Hematopoietic multipotent progenitor cell treated with erythropoietin and hydrocortisone succinate and interleukin-3 and kit ligand, for 8 days (in vitro differentiated cells): ENCODE measurements around the gene ERBB4.

Source experiments
- DNase-seq: peaks from one replicate; pipeline ENCODE4 v3.0.0-alpha.2; 2015

ERBB4 gene

DNA sequence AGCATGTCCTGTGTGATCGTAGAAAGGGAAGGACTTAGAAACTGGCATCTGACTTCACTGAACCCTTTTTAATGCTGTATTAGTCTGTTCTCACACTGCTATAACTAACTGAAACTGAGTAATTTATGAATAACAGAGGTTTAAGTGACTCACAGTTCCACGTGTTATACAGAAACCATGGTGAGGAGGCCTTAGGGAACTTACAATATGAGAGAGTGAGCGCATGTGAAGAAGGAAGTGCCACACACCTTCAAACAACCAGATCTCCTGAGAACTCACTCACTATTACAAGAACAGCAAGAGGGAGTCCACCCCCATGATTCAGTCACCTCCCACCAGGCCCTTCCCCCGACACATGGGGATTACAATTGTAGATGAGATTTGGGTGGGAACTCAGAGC, 1170.9 kb downstream of the ERBB4 start:
- DNase-seq, result no peak

DNA sequence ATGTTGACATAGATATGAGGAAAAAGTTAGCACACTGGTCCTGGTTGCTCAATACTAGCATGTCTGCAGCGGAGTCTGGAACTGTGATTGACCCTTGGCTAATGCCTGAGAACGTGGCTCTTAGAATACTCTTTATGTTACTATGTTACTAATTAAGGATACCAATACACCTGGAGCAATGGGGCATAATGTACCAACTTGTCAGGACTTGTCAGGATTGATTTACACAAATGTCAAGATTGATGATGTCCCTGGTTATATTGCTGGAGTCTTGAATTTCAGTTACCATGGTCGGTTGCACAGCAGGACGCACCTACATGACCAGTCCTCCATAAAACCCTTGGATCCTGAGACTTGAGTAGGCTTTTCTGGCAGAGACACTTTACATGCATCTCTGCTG, 1171.3 kb downstream of the ERBB4 start:
- no peak for DNase-seq

DNA sequence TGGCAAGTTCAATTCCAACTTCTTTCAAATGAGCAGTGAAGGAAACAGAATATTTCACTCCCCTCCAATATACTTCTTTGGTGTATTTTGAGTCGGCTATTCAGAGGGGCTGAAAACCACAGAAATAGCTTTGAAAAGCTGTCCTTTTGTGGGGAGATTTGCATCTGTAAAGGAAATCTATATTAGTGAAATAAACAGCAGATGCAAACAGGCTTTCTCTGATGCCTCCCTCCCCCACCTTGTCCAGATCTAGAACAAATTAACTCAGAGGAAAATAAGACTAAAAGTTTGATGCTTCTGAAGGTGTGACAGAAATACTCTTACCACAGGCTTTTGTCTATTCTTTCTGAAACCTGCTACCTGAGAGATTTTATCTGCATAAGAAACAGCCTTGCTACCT, 1173.7 kb downstream of the ERBB4 start:
- no peak for DNase-seq

DNA sequence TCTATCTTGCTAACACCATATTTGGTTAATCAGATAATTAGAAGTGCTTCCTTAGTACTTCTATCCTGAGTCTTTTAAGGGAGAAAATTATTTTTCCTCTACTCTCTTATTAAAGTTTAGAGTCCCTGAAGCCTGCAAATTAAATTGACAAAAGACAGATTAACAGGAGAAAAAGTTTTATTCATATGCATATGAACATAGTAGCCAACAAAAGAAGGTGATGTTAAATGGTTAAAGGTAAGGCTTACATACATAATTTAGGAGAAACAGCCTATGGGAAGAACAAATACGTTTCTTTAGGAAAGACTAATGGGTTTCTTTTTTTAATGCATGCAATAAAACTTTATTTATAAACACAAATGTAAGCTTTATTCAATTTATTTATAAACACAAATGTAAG, 1177.2 kb downstream of the ERBB4 start:
- no peak for DNase-seq

DNA sequence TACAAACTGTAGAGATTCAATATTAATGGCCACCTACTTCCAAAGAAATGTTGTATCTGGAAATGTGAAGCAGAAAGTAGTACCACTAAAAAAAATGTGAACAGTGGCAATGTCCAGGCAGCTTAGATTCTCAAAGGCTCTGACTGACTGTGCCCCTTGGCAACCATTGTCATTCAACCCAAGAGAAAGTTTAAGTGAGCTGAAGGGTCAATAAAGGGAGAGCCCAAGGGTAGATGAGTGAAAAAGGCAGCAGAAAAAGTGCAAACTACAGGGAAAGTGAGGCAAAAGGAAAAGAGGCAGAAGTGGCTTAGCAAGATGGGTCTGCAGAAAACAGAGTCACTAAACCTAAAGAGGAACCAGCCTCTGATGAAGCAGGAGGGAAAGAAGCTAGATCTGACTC, 1179.3 kb downstream of the ERBB4 start:
- no peak for DNase-seq

DNA sequence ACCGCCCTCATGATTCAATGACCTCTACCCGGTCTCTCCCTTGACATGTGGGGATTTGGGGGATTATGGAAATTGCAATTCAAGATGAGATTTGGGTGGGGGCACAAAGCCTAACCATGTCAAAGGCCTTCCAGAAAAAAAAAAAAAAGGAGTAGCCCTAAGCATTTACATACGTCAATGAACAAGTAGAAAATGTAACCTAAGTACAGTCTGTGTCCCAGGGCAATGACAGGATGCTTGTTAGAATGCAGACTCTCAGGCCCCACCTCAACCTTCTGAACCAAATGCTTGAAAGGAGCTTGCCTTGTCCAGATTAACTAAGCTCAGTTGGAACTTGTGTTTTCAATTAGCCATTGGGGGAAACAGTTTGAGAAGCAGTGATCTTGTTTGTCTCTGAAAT, 1180.1 kb downstream of the ERBB4 start:
- DNase-seq, result no peak

DNA sequence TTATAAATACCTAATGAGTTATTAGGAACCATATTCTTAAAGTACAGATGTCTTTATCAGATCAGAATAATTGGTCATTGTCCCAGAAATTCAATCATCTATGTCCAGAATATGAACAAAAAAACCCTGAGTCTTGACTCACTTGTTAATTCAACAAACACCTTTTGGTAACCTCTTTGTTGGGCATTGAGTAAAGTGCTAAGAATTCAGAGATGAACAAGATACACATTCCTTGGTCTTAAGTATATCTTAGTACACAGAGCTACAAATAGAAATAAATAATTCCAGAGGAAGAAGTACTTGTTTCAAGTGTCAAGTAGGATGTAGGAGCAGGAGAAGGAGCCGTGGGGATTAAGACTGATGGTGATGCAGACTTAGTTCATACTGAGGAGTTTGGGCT, 1184.1 kb downstream of the ERBB4 start:
- DNase-seq, result no peak

DNA sequence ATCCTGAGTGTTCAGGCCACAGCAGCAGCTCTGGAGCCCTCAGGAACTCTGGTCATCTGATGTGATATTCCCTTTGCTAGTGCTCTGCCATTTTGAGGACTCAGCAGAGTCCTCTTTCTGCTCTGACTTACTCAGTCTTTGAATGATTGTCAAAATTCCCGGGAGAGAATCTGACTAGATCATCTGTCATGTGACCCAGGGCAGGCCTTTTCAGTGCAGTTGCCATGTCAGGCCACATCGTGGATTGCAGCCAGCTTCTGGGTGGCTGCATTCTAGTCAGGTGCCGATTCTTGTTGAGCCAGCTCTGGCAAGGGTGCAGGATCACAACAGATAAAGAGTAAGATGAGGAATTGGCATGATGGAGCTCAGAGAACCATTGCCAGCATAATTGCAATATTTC, 1186.6 kb downstream of the ERBB4 start:
- DNase-seq, result no peak

DNA sequence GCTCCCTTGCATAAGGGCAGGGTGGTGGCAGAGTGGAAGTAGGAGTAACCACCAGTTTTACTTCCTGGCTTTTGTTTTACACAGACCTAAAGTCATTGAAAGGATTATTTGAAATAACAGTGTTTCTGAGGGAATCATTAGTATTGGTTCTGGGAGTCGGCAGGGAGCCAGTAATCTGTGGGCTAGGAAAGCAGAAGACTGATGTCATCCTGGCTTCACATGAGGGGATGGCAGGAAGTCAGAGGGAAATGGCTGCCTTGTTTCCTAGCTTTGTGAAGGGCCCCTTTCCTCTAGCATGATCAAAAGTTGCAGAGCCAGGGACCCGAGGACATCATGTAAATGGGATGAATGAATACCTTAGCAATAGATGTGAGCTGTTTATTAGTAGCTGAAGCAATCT, 1189.6 kb downstream of the ERBB4 start:
- DNase-seq, result no peak

DNA sequence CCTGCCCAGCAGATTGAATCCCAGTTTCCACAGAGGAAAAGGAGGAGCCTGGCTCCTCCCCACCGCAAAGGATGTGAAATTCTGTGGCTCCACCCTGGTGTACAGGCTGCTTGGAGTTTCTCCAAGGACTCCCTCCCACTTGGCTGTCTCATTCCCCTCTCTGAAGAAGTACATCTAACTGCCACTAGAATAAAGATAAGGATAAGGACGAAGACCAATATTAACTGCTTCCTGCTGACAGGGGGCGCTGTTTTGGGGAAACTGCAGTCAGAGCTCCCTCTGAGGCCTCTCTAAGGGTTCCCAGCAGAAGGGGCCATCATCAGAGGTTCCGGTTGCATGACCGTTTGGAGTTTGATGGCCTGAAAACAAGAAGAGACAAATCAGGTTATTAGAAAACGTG, 1191.3 kb downstream of the ERBB4 start:
- no peak for DNase-seq

DNA sequence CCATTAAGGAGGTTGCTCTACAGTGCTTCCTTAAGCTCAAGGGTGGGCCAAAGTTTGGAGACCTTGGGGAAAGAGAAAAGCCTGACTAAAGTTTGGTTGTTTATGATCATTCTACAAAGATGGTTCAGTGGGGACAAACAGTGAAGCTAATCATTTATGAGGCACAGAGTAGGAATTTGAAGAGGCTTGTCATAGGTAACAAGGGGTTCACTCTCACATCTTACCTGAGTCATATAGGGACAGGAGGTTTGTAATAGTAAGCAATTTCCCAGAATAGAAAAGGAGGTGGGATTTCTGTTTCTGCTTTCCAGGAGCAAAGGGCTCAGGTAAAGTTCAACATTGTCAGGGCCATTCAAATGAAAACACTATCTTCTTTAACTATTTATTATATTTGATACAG, 1194.3 kb downstream of the ERBB4 start:
- no peak for DNase-seq

DNA sequence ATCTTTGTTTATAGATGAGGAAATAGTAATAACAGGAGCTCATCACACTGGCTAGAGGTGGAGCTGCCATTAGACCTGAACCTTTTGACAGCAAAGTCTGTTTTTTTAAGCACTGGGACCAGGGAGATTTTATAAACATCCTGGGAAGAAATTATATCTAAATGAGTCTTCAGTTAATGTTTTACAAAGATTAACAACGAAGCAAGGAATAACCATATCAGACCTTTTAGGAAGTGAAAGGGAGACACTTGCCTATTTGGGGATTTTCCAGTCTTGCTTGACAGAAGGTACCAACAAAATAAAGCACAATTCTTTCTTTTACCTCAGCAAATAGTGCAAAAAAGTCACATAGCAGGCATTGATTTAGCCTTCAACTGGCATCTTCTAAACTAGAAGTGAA, 1205.2 kb downstream of the ERBB4 start:
- no peak for DNase-seq

DNA sequence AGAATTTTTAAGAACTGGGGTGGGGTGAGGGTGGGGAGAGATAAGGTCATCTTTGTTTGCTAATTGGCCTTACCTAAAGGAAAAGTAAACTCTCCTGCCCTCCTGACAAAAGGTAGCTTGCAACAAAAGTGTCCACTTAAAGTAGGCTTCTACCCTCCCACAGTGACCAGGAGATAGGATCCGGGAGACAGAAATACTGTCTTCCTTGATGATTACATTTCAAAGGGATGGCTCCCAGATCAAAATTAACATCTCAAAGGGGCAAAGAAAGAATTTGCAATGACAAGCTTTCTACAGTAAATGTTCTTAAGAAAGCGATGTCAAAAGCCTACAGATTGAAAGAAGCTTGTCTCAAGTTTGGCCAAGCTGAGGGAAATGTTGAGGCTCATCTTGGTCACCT, 1206.9 kb downstream of the ERBB4 start:
- DNase-seq, result no peak

DNA sequence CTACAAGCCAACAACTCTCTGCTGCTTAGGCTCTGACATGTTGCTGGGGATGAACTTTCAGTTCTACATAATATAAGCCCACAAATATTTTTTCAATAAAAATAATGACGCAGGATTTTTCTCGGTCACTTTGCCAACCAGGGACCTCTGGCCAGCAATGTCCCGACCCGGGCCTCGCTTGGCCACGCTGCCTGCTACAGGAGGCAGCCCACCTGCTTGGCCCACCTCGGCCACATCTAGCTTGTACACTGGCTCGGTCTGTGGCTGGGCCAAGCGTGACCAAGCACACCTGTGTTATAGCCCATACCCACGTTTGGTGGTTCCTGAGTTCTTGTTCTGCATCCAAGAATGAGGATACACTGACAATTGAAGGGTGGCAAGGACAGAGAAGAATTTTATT, 1208.7 kb downstream of the ERBB4 start:
- DNase-seq, result no peak

DNA sequence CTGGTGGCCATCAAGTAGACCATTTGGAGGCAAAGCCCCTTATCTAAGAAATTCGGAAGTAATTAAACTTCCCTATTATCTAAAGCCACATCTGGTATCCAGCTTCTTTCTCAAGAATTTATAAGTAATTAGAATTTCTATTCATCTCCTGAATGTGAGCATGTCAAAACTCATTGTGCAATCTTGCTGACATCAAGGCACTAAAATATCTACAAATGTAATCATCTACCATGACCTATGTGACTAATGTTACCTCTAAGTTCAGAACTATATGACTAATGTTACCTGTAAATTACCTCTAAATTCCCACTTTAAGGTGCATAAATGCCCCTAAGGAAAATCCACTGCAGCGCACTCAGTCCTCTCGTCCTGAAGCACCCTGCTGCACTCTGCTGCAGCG, 1209.2 kb downstream of the ERBB4 start:
- DNase-seq, result no peak

DNA sequence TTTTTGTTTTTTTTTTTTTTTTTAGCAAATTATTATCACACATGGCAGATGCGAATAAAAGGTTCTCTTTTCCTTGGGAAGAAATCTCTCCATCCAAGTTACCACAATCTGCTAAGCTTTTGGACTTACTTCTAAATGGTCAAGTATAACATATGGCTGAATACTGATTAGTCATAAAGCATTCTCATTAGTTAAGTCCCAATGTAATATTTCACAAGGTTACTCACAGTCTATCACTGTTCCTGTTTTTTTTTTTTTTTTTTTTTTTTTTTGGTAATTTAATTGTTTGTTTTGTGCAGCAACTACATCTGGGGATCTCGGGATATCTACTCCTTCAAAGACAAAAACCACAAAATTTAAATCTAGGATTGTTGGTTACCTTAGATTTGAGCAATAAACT, 1210.5 kb downstream of the ERBB4 start:
- no peak for DNase-seq
